H1 (cell line): Measurements from ENCODE around the gene KRABD2.

Source experiments
- CTCF ChIA-PET: fragments of 300-600 bp; sonication (Branson Sonifier 250); formaldehyde crosslinking; loops from one replicate; lab custom pipeline; 2021; ENCODE audit not compliant: partially characterized antibody; lab: Charles Lee
- POLR2A ChIA-PET: fragments of 300-600 bp; sonication (Branson Sonifier 250); formaldehyde crosslinking; loops from one replicate; lab custom pipeline; 2021; ENCODE audit warnings: inconsistent platforms; ENCODE audit not compliant: partially characterized antibody; lab: Charles Lee
- DNase-seq, 2 experiments: peaks; one replicate each; pipeline versions ENCODE4 v3.0.0 to v3.0.0-alpha.2; 2010 to 2022; ENCODE audit warnings: low spot score in 2 of 2, low read depth in 1 of 2, mixed read lengths in 1 of 2
- FAIRE-seq: peaks from 2 replicates; lab custom pipeline; 2011; peaks lifted over from hg19 to GRCh38; lab: Jason Lieb, UNC
- H2AFZ ChIP-seq: 2 replicates; pipeline ENCODE4 v1.8.1; 2012; ENCODE audit warnings: low read length, inconsistent platforms
- H2AK5ac ChIP-seq: 2 replicates; pipeline ENCODE4 v1.6.1; 2013; ENCODE audit warnings: low read depth, low read length
- H2BK120ac ChIP-seq: replicated peaks from 2 replicates; pipeline ENCODE3; 2013; ENCODE audit warnings: low read depth, low read length, inconsistent platforms
- H2BK12ac ChIP-seq: 2 replicates; pipeline ENCODE4 v1.6.1; 2013; ENCODE audit warnings: low read depth, low read length
- H2BK15ac ChIP-seq: 2 replicates; pipeline ENCODE4 v1.6.1; 2013; ENCODE audit warnings: low read length
- H2BK20ac ChIP-seq: 2 replicates; pipeline ENCODE4 v1.6.1; 2013; ENCODE audit warnings: low read length
- H2BK5ac ChIP-seq: 2 replicates; pipeline ENCODE4 v1.6.1; 2013; ENCODE audit warnings: low read depth, low read length
- H3K14ac ChIP-seq: 2 replicates; pipeline ENCODE4 v1.6.1; 2013; ENCODE audit warnings: inconsistent platforms; ENCODE audit not compliant: insufficient read length
- H3K18ac ChIP-seq: 2 replicates; pipeline ENCODE4 v1.6.1; 2013; ENCODE audit warnings: low read length; ENCODE audit errors: extremely low read depth
- H3K23ac ChIP-seq: 2 replicates; pipeline ENCODE4 v1.6.1; 2013; ENCODE audit warnings: inconsistent platforms; ENCODE audit not compliant: insufficient read length
- H3K23me2 ChIP-seq: 2 replicates; pipeline ENCODE4 v1.6.1; 2013; ENCODE audit warnings: low read depth, low read length
- H3K27ac ChIP-seq: 2 replicates; pipeline ENCODE4 v1.6.1; 2011; ENCODE audit warnings: low read depth, low read length, inconsistent platforms
- H3K27me3 ChIP-seq, 4 experiments: replicated peaks in 1 of 4; 1 replicate in 1 of 4; 2 replicates in 3 of 4; pipeline versions ENCODE4 v1.6.1 to v1.8.1; 2011 to 2013; ENCODE audit warnings: low read length in 3 of 4, mild to moderate bottlenecking in 3 of 4, inconsistent platforms in 2 of 4, mixed read lengths in 2 of 4, moderate library complexity in 1 of 4; ENCODE audit not compliant: control insufficient read depth in 3 of 4, insufficient read depth in 3 of 4; ENCODE audit errors: extremely low read depth in 1 of 4
- H3K36me3 ChIP-seq, 4 experiments: 2 replicates each; pipeline versions ENCODE4 v1.6.1 to v1.8.1; 2011 to 2013; ENCODE audit warnings: mild to moderate bottlenecking in 4 of 4, low read length in 3 of 4, moderate library complexity in 2 of 4, control low read depth in 1 of 4, inconsistent platforms in 1 of 4; ENCODE audit not compliant: insufficient read depth in 4 of 4, control insufficient read depth in 2 of 4
- H3K4ac ChIP-seq: replicated peaks from 2 replicates; pipeline ENCODE3; 2013; ENCODE audit warnings: low read length, low read depth, mixed read lengths, inconsistent platforms; ENCODE audit not compliant: insufficient read length
- H3K4me1 ChIP-seq, 4 experiments: replicated peaks in 1 of 4; 1 replicate in 1 of 4; 2 replicates in 3 of 4; pipeline versions ENCODE4 v1.6.1 to v1.8.1; 2011 to 2013; ENCODE audit warnings: low read length in 3 of 4, inconsistent platforms in 2 of 4, mixed read lengths in 1 of 4; ENCODE audit not compliant: insufficient read depth in 4 of 4, control insufficient read depth in 3 of 4
- H3K4me2 ChIP-seq, 2 experiments: 2 replicates each; pipeline versions ENCODE4 v1.6.1 to v1.8.1; 2011 to 2013; ENCODE audit warnings: low read depth in 2 of 2, low read length in 2 of 2, control low read depth in 1 of 2, inconsistent platforms in 1 of 2, mild to moderate bottlenecking in 1 of 2; ENCODE audit not compliant: insufficient read depth in 1 of 2
- H3K4me3 ChIP-seq, 4 experiments: fragments of 200-600, 300-600 bp in 1 of 4; sonication (generic), shearing (Covaris generic), sonication (Bioruptor Twin) in 1 of 4; 2 replicates each; pipeline versions ENCODE4 v1.5.1 to v1.8.1; 2011 to 2016; ENCODE audit warnings: low read length in 4 of 4, low read depth in 3 of 4, control low read depth in 2 of 4, inconsistent platforms in 2 of 4, mild to moderate bottlenecking in 2 of 4, mixed read lengths in 1 of 4, moderate library complexity in 1 of 4; ENCODE audit not compliant: insufficient read depth in 2 of 4; ENCODE audit errors: extremely low read depth in 1 of 4
- H3K56ac ChIP-seq: replicated peaks from 2 replicates; pipeline ENCODE3; 2013; ENCODE audit warnings: low read depth, mild to moderate bottlenecking, mixed read lengths, low read length, inconsistent platforms; ENCODE audit not compliant: insufficient read length
- H3K79me1 ChIP-seq: 2 replicates; pipeline ENCODE4 v1.6.1; 2013; ENCODE audit warnings: low read depth, low read length, control low read depth
- H3K79me2 ChIP-seq, 2 experiments: 2 replicates each; pipeline versions ENCODE4 v1.6.1 to v1.8.1; 2012 to 2013; ENCODE audit warnings: low read length in 2 of 2, mild to moderate bottlenecking in 2 of 2, inconsistent platforms in 1 of 2; ENCODE audit not compliant: insufficient read depth in 2 of 2, control insufficient read depth in 1 of 2
- H3K9ac ChIP-seq, 4 experiments: replicated peaks in 1 of 4; 1 replicate in 1 of 4; 2 replicates in 3 of 4; pipeline versions ENCODE4 v1.6.1 to v1.8.1; 2011 to 2013; ENCODE audit warnings: low read depth in 3 of 4, low read length in 3 of 4, control low read depth in 2 of 4, mild to moderate bottlenecking in 2 of 4, moderate library complexity in 2 of 4, inconsistent platforms in 1 of 4; ENCODE audit errors: extremely low read depth in 1 of 4
- H3K9me3 ChIP-seq, 2 experiments: 2 replicates each; pipeline versions ENCODE4 v1.6.1 to v1.8.1; 2012 to 2013; ENCODE audit warnings: mild to moderate bottlenecking in 2 of 2, moderate library complexity in 2 of 2, control low read depth in 1 of 2, inconsistent platforms in 1 of 2, low read depth in 1 of 2, low read length in 1 of 2, mixed read lengths in 1 of 2; ENCODE audit not compliant: insufficient read depth in 2 of 2
- H4K20me1 ChIP-seq, 2 experiments: replicated peaks in 1 of 2; 2 replicates each; pipeline versions ENCODE3 to v1.8.1; 2011 to 2013; ENCODE audit warnings: inconsistent platforms in 2 of 2, low read length in 2 of 2, mild to moderate bottlenecking in 1 of 2; ENCODE audit not compliant: insufficient read depth in 2 of 2, control insufficient read depth in 1 of 2
- H4K5ac ChIP-seq: 2 replicates; pipeline ENCODE4 v1.6.1; 2013; ENCODE audit warnings: low read length, low read depth, mixed read lengths, inconsistent platforms; ENCODE audit not compliant: insufficient read length
- H4K8ac ChIP-seq: 2 replicates; pipeline ENCODE4 v1.8.0; 2013; ENCODE audit warnings: mild to moderate bottlenecking, moderate library complexity, low read length, inconsistent platforms; ENCODE audit not compliant: insufficient read depth; ENCODE audit errors: extremely low read depth
- H4K91ac ChIP-seq: replicated peaks from 2 replicates; pipeline ENCODE3; 2013; ENCODE audit warnings: low read length, mixed read lengths, inconsistent platforms; ENCODE audit not compliant: insufficient read length
- BCL11A ChIP-seq, 2 experiments: IDR thresholded peaks; one replicate each; pipeline ENCODE4 v1.6.1; 2011; ENCODE audit warnings: low read depth in 2 of 2, low read length in 2 of 2, mild to moderate bottlenecking in 2 of 2
- EZH2 ChIP-seq: fragments of 200-600 bp; sonication (generic); IDR thresholded peaks from 2 replicates; pipeline ENCODE4 v1.7.1; 2012; ENCODE audit warnings: low read depth, mild to moderate bottlenecking, moderate library complexity, low read length, inconsistent platforms; ENCODE audit not compliant: severe bottlenecking
- RBBP5 ChIP-seq: IDR thresholded peaks from 2 replicates; pipeline ENCODE4 v1.7.1; 2012; ENCODE audit warnings: low read depth, mild to moderate bottlenecking, inconsistent platforms, low read length, moderate library complexity, borderline replicate concordance
- SIN3A ChIP-seq, 2 experiments: IDR thresholded peaks in 1 of 2; conservative IDR thresholded peaks in 1 of 2; 2 replicates each; pipeline ENCODE4 v1.6.1; 2011 to 2012; ENCODE audit warnings: low read length in 2 of 2, improper control_type of control experiment in 1 of 2, low read depth in 1 of 2, mild to moderate bottlenecking in 1 of 2
- SIX5 ChIP-seq: IDR thresholded peaks from 2 replicates; pipeline ENCODE4 v1.6.1; 2011; ENCODE audit warnings: mild to moderate bottlenecking, low read depth, low read length
- SP1 ChIP-seq: IDR thresholded peaks from 2 replicates; pipeline ENCODE4 v1.6.1; 2011; ENCODE audit warnings: low read depth, low read length
- SRF ChIP-seq: IDR thresholded peaks from 2 replicates; pipeline ENCODE4 v1.6.1; 2011; ENCODE audit warnings: mild to moderate bottlenecking, low read depth, low read length, moderate library complexity
- TBP ChIP-seq: IDR thresholded peaks from 2 replicates; pipeline ENCODE4 v1.6.1; 2011; ENCODE audit warnings: low read depth, low read length, improper control_type of control experiment
- WGBS, 2 experiments: shearing (Covaris generic) in 1 of 2; methylation state at CpG; one replicate each; pipeline versions ENCODE4 v1.1.6 to v1.1.7; 2013 to 2015; ENCODE audit warnings: low lambda C conversion rate in 2 of 2, mixed read lengths in 2 of 2, inconsistent platforms in 1 of 2, low coverage in 1 of 2, missing lambda C conversion rate in 1 of 2; ENCODE audit not compliant: insufficient replicate concordance in 2 of 2, insufficient coverage in 1 of 2, insufficient read length in 1 of 2; ENCODE audit errors: extremely low coverage in 1 of 2, missing lambda C conversion rate in 1 of 2; 5-methylcytosine and 5-hydroxymethylcytosine counted together

The KRABD2 gene

GRCh38 chr17:8377422-8377821 lies 918 bp upstream of the KRABD2 start:
- H3K27me3 ChIP-seq: no peaks in the 10 kb centered on the region
- no peak overlapping the region for H3K27ac ChIP-seq
- no peak overlapping the region for H4K5ac ChIP-seq
- no peak overlapping the region for H3K4ac ChIP-seq
- peaks cover 12% of the 10 kb centered on the region for H3K23me2 ChIP-seq
- no peaks in the 10 kb centered on the region; a peak in 1 of 4 replicates for H3K9me3 ChIP-seq
- TF ChIP-seq SRF (no peak), TBP (no peak), EZH2 (no peak), RBBP5 (no peak), SIX5 (peak; percentile 22; the same call in 1 of the 2 replicates), SIN3A (conservative IDR thresholded peaks at IDR 0.05 in 1 of 2, IDR thresholded peaks at IDR 0.05 in 1 of 2; ENCODE audit: low read depth in 1 of 2, low read length in 2 of 2) (peak in 1 of 2 experiments; percentile 84; a peak in 1 of 4 replicates), BCL11A (IDR thresholded peaks at IDR 0.05; ENCODE audit: low read depth in 2 of 2, low read length in 2 of 2) (no peak), SP1 (peak; percentile 59; the same call in 1 of the 2 replicates)
- TF ChIP-seq, all 59 proteins: peak for 3
- H2BK5ac ChIP-seq: no peak overlapping the region
- H4K8ac ChIP-seq: no peak overlapping the region
- H3K9ac ChIP-seq: no peak overlapping the region
- no peak overlapping the region for H3K14ac ChIP-seq
- no peak overlapping the region for H2AFZ ChIP-seq
- H2BK12ac ChIP-seq: no peak overlapping the region
- no peak overlapping the region; a peak in 1 of 4 replicates for H3K4me2 ChIP-seq
- H2AK5ac ChIP-seq: no peak overlapping the region
- peaks cover 0 to 15% (median 3%) of the 10 kb centered on the region in 4 experiments; a peak in 4 of 7 replicates for H3K4me1 ChIP-seq
- peaks cover 10 to 15% of the 10 kb centered on the region in 2 experiments for H4K20me1 ChIP-seq
- ChIA-PET POLR2A (interaction anchor here (0.6 to 4.3 kb wide), 24 partner anchors 8 to 293 kb away, joined by 3 to 66 read pairs (median 8); partner anchors contain the start of genes ARHGEF15, AURKB, CTC1 and ODF4), CTCF (interaction anchor here (1.1 to 2.0 kb wide), 4 partner anchors 16 to 177 kb away, joined by 3 to 8 read pairs (median 4); no protein-coding TSS in a partner anchor)
- DNase-seq (no peak), FAIRE-seq (no peak)
- no peak overlapping the region for H2BK15ac ChIP-seq
- 0 out of 2 replicates have a peak, but pooled peaks cover 2% of the 10 kb centered on the region for H3K79me1 ChIP-seq
- WGBS, 2 experiments: 94% methylated on average over 4 of the region's 4 CpGs; no CpG with 5 or more reads in 1 of the 2 experiments
- no peak overlapping the region for H3K4me3 ChIP-seq
- no peak overlapping the region for H3K18ac ChIP-seq
- no peak overlapping the region for H2BK120ac ChIP-seq
- H2BK20ac ChIP-seq: no peak overlapping the region
- H4K91ac ChIP-seq: no peak overlapping the region
- H3K23ac ChIP-seq: no peak overlapping the region
- peaks cover 27 to 56% (median 41%) of the 10 kb centered on the region in 4 experiments for H3K36me3 ChIP-seq
- no peak overlapping the region for H3K56ac ChIP-seq
- H3K79me2 ChIP-seq: peaks cover 11 to 35% of the 10 kb centered on the region in 2 experiments; a peak in 3 of 4 replicates
